Testis (tissue), 3 donors: ENCODE measurements around the gene KCTD14. TPM values are rescaled to one million over a fixed set of nuclear protein-coding genes. Genes with fewer than 3 reads are reported as not detected.

Experiments
- DNase-seq: peaks from one replicate; pipeline ENCODE4 v3.0.0-alpha.2; 2019
- H3K27ac ChIP-seq, 2 donors: fragments of 200-600 bp; sonication (generic); one replicate each; pipeline ENCODE4 v1.5.1; 2019
- H3K27me3 ChIP-seq: fragments of 200-600 bp; sonication (generic); one replicate; pipeline ENCODE4 v1.5.1; 2019
- H3K36me3 ChIP-seq: fragments of 200-600 bp; sonication (generic); one replicate; pipeline ENCODE4 v1.5.1; 2017; ENCODE audit warnings: low read depth; ENCODE audit errors: missing control alignments
- H3K4me1 ChIP-seq: fragments of 200-600 bp; sonication (generic); one replicate; pipeline ENCODE4 v1.5.1; 2019
- H3K4me3 ChIP-seq, 2 donors: fragments of 200-600 bp; sonication (generic); one replicate each; pipeline ENCODE4 v1.5.1; 2017 to 2019
- H3K9me3 ChIP-seq: fragments of 200-600 bp; sonication (generic); one replicate; pipeline ENCODE4 v1.5.1; 2017
- POLR2A ChIP-seq: fragments of 450-650 bp; IDR thresholded peaks from one replicate; pipeline ENCODE4 v1.6.1; 2017; ENCODE audit warnings: antibody characterized with exemption, mild to moderate bottlenecking, moderate library complexity
- WGBS, 2 donors: methylation state at CpG; one replicate each; pipeline ENCODE4 v1.1.5; 2018; 5-methylcytosine and 5-hydroxymethylcytosine counted together
- intact Hi-C: fragments of 100-400 bp; cut with DNase I; formaldehyde crosslinking; loops from one replicate; pipeline ENCODE4 v1.15.1; 2023; ENCODE audit warnings: low total_unique reads
- polyA plus RNA-seq: library from polyadenylated mRNA; stranded (reverse); fragments of 350-450 nt; fragmentation: Illumina TruSeq; extraction: RNeasy Lipid Tissue Mini Kit (QIAGEN cat#74804); gene quantifications from one replicate; pipeline ENCODE4 v1.2.3, GENCODE V29; 2014; ENCODE audit warnings: low read depth, low replicate concordance; ENCODE audit not compliant: insufficient read depth
- total RNA-seq, 2 donors: library from RNA; depleted of rRNA; stranded (reverse); fragments of >200 nt; gene quantifications; one replicate each; pipeline ENCODE4 v1.2.3, GENCODE V29; 2016
- TF ChIP-seq, protein P1 (sequence below), 3 experiments: fragments of 450-650 bp in 2 of 3; fragments of 200-600 bp in 1 of 3; sonication (generic) in 1 of 3; IDR thresholded peaks; one replicate each; pipeline ENCODE4 v1.5.1; 2016 to 2019; ENCODE audit warnings: antibody characterized with exemption in 3 of 3, mild to moderate bottlenecking in 2 of 3, moderate library complexity in 1 of 3

Gene KCTD14
- total and polyA plus RNA-seq, 3 donors from 2014 or later = 0.71 to 3.8 (median 1.4) TPM

DNA sequence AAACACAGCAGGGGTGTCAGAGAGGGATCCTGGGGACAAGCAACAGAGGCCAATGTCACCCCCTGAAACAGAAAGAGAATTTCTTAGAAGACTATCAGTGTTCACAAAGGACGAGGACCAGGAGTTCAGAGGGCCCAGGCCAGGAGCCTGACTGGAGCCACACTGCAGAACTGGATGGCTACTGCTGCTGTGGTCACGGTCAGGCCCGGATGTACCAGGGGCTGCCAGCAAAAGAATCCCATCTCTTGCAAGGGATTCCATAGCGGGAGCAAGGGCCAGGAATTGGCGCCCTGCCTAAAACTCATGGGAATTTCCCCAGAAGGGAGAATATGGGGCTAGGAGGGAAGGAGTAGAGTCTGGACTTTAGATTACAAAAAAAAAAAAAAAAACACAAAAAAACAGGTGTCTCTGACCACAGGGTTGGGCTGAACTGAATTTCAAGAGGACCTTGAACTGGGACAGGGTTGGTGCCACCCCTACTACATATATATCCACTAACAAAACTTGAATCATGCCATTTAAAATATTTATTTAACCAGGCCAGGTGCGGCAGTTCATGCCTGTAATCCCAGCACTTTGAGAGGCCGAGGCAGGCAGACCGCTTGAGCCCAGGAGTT is 15.7 kb upstream of the KCTD14 start:
- intact Hi-C loops = no loop called here
- peaks cover 7% of the 10 kb centered on the region for H3K4me1 ChIP-seq
- DNase-seq = no peak
- no peaks in the 10 kb centered on the region for H3K36me3 ChIP-seq
- TF ChIP-seq POLR2A = no peak
- TF ChIP-seq, protein P1, sequence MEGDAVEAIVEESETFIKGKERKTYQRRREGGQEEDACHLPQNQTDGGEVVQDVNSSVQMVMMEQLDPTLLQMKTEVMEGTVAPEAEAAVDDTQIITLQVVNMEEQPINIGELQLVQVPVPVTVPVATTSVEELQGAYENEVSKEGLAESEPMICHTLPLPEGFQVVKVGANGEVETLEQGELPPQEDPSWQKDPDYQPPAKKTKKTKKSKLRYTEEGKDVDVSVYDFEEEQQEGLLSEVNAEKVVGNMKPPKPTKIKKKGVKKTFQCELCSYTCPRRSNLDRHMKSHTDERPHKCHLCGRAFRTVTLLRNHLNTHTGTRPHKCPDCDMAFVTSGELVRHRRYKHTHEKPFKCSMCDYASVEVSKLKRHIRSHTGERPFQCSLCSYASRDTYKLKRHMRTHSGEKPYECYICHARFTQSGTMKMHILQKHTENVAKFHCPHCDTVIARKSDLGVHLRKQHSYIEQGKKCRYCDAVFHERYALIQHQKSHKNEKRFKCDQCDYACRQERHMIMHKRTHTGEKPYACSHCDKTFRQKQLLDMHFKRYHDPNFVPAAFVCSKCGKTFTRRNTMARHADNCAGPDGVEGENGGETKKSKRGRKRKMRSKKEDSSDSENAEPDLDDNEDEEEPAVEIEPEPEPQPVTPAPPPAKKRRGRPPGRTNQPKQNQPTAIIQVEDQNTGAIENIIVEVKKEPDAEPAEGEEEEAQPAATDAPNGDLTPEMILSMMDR (IDR thresholded peaks at IDR 0.05) = no peak
- H3K4me3 ChIP-seq = no peak overlapping the region
- no peak overlapping the region for H3K27ac ChIP-seq
- H3K9me3 ChIP-seq = no peaks in the 10 kb centered on the region
- 87 to 89% methylated on average over 7 to 8 of the region's 8 CpGs for WGBS, 2 donors
- no peaks in the 10 kb centered on the region for H3K27me3 ChIP-seq

DNA sequence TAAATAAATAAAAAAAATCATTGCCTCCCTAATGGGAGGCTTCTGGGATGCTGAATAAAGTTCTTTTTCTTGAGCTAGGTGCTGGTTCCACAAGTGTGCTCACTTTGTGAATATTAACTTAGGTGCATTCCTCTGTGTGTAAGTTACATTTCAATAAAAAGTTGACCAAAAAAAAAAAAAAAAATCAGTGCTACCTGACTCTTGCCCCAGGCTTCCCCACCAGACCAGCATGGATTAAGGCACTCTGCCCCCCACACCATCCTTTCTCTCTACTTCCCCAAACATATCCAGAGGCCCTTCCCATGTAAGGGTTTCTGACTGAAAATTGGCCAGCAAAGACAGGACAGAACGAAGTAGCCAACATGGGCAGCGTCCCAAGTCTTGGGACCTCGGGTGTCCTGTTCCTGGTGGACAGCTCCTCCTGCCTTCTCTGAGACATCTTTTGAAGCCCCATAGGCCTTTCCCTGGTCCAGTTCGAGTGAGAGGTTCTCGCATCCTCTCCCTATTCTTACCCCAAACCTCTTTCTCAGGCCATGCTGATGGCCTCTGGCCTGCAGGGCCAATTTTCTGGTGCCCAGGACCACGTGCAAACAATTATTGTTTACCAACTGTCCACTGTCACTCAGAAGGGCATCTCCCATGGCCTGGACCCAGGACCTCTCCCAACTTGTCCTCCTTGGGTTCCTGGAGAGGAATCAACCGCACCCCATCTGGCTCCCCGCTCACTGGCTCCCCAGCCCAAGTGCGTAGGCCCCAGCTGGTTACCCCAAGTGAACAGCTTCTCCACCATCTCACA is 14.9 kb upstream of the KCTD14 start:
- WGBS, 2 donors = 78 to 83% methylated on average over 9 of the region's 9 CpGs
- TF ChIP-seq POLR2A = no peak
- TF ChIP-seq, protein P1 (IDR thresholded peaks at IDR 0.05) = no peak

GRCh38 chr11:78037056-78037455 is 14.0 kb upstream of the KCTD14 start:
- Histone ChIP-seq H3K9me3 (no peaks in the 10 kb centered on the region), H3K27me3 (no peaks in the 10 kb centered on the region), H3K4me3 (no peak overlapping the region), H3K36me3 (no peaks in the 10 kb centered on the region), H3K27ac (no peak overlapping the region), H3K4me1 (peaks cover 7% of the 10 kb centered on the region)
- no peak for DNase-seq
- WGBS, 2 donors = 37 to 56% methylated on average over 3 of the region's 3 CpGs
- TF ChIP-seq, protein P1 (IDR thresholded peaks at IDR 0.05) = no peak
- TF ChIP-seq POLR2A = no peak
- intact Hi-C loops = no loop called here

More for the DNA sequence above, 14.9 kb upstream of the KCTD14 start:
- H3K27ac ChIP-seq = no peak overlapping the region
- no peak overlapping the region for H3K4me3 ChIP-seq
- no peaks in the 10 kb centered on the region for H3K27me3 ChIP-seq
- no peak for DNase-seq
- peaks cover 7% of the 10 kb centered on the region for H3K4me1 ChIP-seq
- no peaks in the 10 kb centered on the region for H3K36me3 ChIP-seq
- no peaks in the 10 kb centered on the region for H3K9me3 ChIP-seq
- intact Hi-C loops = no loop called here

GRCh38 chr11:78036313-78036712 is 13.2 kb upstream of the KCTD14 start:
- WGBS, 2 donors = 85 to 92% methylated on average over 3 of the region's 3 CpGs
- H3K4me3 ChIP-seq = no peak overlapping the region
- no peaks in the 10 kb centered on the region for H3K36me3 ChIP-seq
- H3K9me3 ChIP-seq = no peaks in the 10 kb centered on the region
- intact Hi-C loops = no loop called here
- DNase-seq = no peak
- H3K27ac ChIP-seq = no peak overlapping the region
- no peak for TF ChIP-seq POLR2A
- TF ChIP-seq, protein P1 (IDR thresholded peaks at IDR 0.05) = no peak
- H3K27me3 ChIP-seq = no peaks in the 10 kb centered on the region
- H3K4me1 ChIP-seq = peaks cover 7% of the 10 kb centered on the region
